Brain microvascular endothelial cell (primary cell): ENCODE results near the gene MED27.

Experiments
- DNase-seq: peaks from one replicate; pipeline ENCODE4 v3.0.0-alpha.2; 2020
- H3K27ac ChIP-seq: fragments of 250-450 bp; sonication (Bioruptor Pico); 2 replicates; pipeline ENCODE4 v1.5.1; 2020; ENCODE audit warnings: mild to moderate bottlenecking, moderate library complexity
- H3K27me3 ChIP-seq: fragments of 250-450 bp; sonication (Bioruptor Pico); replicated peaks from 2 replicates; pipeline ENCODE4 v1.5.1; 2020; ENCODE audit warnings: mild to moderate bottlenecking
- H3K36me3 ChIP-seq: fragments of 250-450 bp; sonication (Bioruptor Pico); replicated peaks from 2 replicates; pipeline ENCODE4 v1.5.1; 2020; ENCODE audit warnings: mild to moderate bottlenecking
- H3K4me3 ChIP-seq: 2 replicates; pipeline ENCODE4 v1.5.1; 2011; ENCODE audit warnings: low read depth, mild to moderate bottlenecking, control low read depth, low read length, moderate library complexity
- CTCF ChIP-seq: IDR thresholded peaks from 2 replicates; pipeline ENCODE4 v1.5.1; 2011; ENCODE audit warnings: low read depth, mild to moderate bottlenecking, moderate library complexity, low read length, control low read depth, inconsistent platforms; ENCODE audit errors: missing control alignments
- in situ Hi-C: cut with HindIII; loops from 2 replicates; pipeline ENCODE4 v1.10.0; 2017; ENCODE audit warnings: low sequenced_read_pairs, low pct_ligation_motif_present

The MED27 gene

GRCh38 chr9:131961496-131961880 lies 118.2 kb downstream of the MED27 start:
- no peaks in the 10 kb centered on the region for H3K27me3 ChIP-seq
- no peak for TF ChIP-seq CTCF
- in situ Hi-C loops, result no loop called here
- H3K36me3 ChIP-seq, result no peaks in the 10 kb centered on the region
- no peak for DNase-seq
- no peak overlapping the region for H3K27ac ChIP-seq
- H3K4me3 ChIP-seq, result no peak overlapping the region

GRCh38 chr9:131960851-131961495 lies 118.7 kb downstream of the MED27 start:
- Histone ChIP-seq H3K27ac (no peak overlapping the region), H3K27me3 (no peaks in the 10 kb centered on the region), H3K36me3 (no peaks in the 10 kb centered on the region), H3K4me3 (no peak overlapping the region)
- no peak for TF ChIP-seq CTCF
- in situ Hi-C loops, result no loop called here
- DNase-seq, result no peak

GRCh38 chr9:131960311-131960710 lies 119.4 kb downstream of the MED27 start:
- Histone ChIP-seq H3K27me3 (no peaks in the 10 kb centered on the region), H3K27ac (no peak overlapping the region), H3K36me3 (no peaks in the 10 kb centered on the region), H3K4me3 (no peak overlapping the region)
- no peak for TF ChIP-seq CTCF
- in situ Hi-C loops, result no loop called here
- DNase-seq, result no peak

GRCh38 chr9:131959887-131960286 lies 119.8 kb downstream of the MED27 start:
- no peak overlapping the region for H3K27ac ChIP-seq
- no peaks in the 10 kb centered on the region for H3K36me3 ChIP-seq
- no peak for TF ChIP-seq CTCF
- H3K4me3 ChIP-seq, result no peak overlapping the region
- in situ Hi-C loops, result no loop called here
- DNase-seq, result no peak
- no peaks in the 10 kb centered on the region for H3K27me3 ChIP-seq

- Histone ChIP-seq H3K27ac (no peak overlapping the region), H3K36me3 (no peaks in the 10 kb centered on the region), H3K4me3 (no peak overlapping the region), H3K27me3 (no peaks in the 10 kb centered on the region)
- in situ Hi-C loops, result no loop called here
- no peak for TF ChIP-seq CTCF
- DNase-seq, result no peak
These were observed 120.6 kb downstream of the MED27 start for GRCh38 chr9:131959056-131959455.

GRCh38 chr9:131954299-131954698 lies 125.4 kb downstream of the MED27 start:
- in situ Hi-C loops, result no loop called here
- DNase-seq, result no peak

More at GRCh38 chr9:131954299-131954698, 125.4 kb downstream of the MED27 start:
- TF ChIP-seq CTCF, result peak; percentile 48
- no peaks in the 10 kb centered on the region for H3K27me3 ChIP-seq
- H3K36me3 ChIP-seq, result no peaks in the 10 kb centered on the region
- no peak overlapping the region for H3K4me3 ChIP-seq
- H3K27ac ChIP-seq, result no peak overlapping the region
